Diencephalon (tissue), 1 donor: ENCODE measurements around the gene MBD3. TPM values are rescaled to one million over a fixed set of nuclear protein-coding genes. Genes with fewer than 3 reads are reported as not detected.

Experiments
- small RNA-seq: library from RNA; depleted of rRNA; stranded (forward); fragments of <200 nt; gene quantifications from one replicate; pipeline ENCODE3, GENCODE V24; 2014
- total RNA-seq: library from RNA; depleted of rRNA; stranded (reverse); fragments of >200 nt; gene quantifications from one replicate; pipeline ENCODE4 v1.2.3, GENCODE V29; 2014

MBD3 gene
- 42.4 TPM for total RNA-seq

GRCh38 chr19:1592755-1593500, at the start of gene MBD3:
MBD3 (minus strand) TSS chr19:1592865; CDS start chr19:1592631, 234 bp downstream.

GRCh38 chr19:1605236-1606137, 12.8 kb upstream of the MBD3 start, which contains the start of gene UQCR11:
UQCR11 (minus strand) TSS chr19:1605462; CDS start chr19:1605409, 53 bp downstream.

GRCh38 chr19:1568320-1569019, 24.2 kb downstream of the MBD3 start, which contains the start of gene MEX3D:
MEX3D (minus strand) TSS chr19:1568325; CDS start chr19:1568058, 267 bp downstream.

Small RNAs within 50 kb of the gene (small RNA-seq; reads per million reads assigned to genes)
- gene AC005943.2 (not detected), gene RN7SL477P (not detected), gene RNU6-1223P (not detected)

Other genes starting within 250 kb of the MBD3 start
- gene NDUFS7, start 209.0 kb downstream of the MBD3 start, total RNA-seq, result 44.8 TPM
- gene GAMT, start 191.3 kb downstream of the MBD3 start, total RNA-seq, result 22.1 TPM
- gene DAZAP1, start 185.3 kb downstream of the MBD3 start, total RNA-seq, result 27.2 TPM
- 300 TPM for gene RPS15, start 154.5 kb downstream of the MBD3 start, total RNA-seq
- 122 TPM for gene APC2, start 142.7 kb downstream of the MBD3 start, total RNA-seq
- 22.8 TPM for gene C19orf25, start 113.7 kb downstream of the MBD3 start, total RNA-seq
- 3.9 TPM for gene PCSK4, start 102.5 kb downstream of the MBD3 start, total RNA-seq
- gene REEP6, start 101.7 kb downstream of the MBD3 start, total RNA-seq, result 5.1 TPM
- not detected for gene ADAMTSL5, start 79.8 kb downstream of the MBD3 start, total RNA-seq
- 0.23 TPM for gene PLK5, start 68.8 kb downstream of the MBD3 start, total RNA-seq
- gene MEX3D, start 24.5 kb downstream of the MBD3 start, total RNA-seq, result 33.9 TPM
- 61.8 TPM for gene UQCR11, start 12.6 kb upstream of the MBD3 start, total RNA-seq
- 27.0 TPM for gene TCF3, start 59.8 kb upstream of the MBD3 start, total RNA-seq
- 0.23 TPM for gene ONECUT3, start 160.6 kb upstream of the MBD3 start, total RNA-seq
- 0.69 TPM for gene ATP8B3, start 219.4 kb upstream of the MBD3 start, total RNA-seq